ENCODE data around the gene KNOP1. TPM values are rescaled to one million over a fixed set of nuclear protein-coding genes. Genes with fewer than 3 reads are reported as not detected.

KNOP1 gene
- total RNA-seq, 3 donors from 2014 or later = 13.1 to 23.5 (median 20.7) TPM

DNA sequence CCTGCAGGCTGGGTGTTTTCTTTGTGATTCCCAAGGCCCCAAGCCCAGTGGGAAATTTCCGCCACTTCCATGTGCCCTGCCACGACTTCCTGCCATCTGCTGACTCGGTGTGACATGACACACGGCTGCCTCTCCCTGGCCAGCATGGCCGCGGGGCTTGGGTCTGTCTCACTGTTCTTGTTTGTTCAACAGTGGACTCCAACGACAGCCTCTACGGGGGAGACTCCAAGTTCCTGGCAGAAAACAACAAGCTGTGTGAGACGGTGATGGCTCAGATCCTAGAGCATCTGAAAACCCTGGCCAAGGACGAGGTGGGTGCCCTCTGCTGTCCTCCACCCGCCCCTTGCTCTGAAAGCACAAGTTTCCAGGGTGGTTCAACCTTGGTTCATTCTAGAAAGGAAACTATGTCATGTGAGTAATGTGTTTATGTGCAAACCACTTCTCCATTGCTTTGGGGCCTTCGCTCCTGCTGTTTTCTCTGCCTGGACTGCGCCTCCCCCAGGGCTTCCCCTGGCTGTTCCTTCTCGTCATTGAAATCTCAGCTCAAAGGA, 26.8 kb downstream of the KNOP1 start:
- Histone ChIP-seq H3K4me3 (no peak overlapping the region), H3K36me3 (ENCODE audit: low read depth) (no peaks in the 10 kb centered on the region), H3K9me3 (no peaks in the 10 kb centered on the region), H3K4me1 (ENCODE audit: low read depth) (peaks cover 8% of the 10 kb centered on the region)
- ATAC-seq = no peak
- no peak for DNase-seq
- intact Hi-C loops (cut with DNase I, micrococcal nuclease) = no loop called here
- TF ChIP-seq, protein P1, sequence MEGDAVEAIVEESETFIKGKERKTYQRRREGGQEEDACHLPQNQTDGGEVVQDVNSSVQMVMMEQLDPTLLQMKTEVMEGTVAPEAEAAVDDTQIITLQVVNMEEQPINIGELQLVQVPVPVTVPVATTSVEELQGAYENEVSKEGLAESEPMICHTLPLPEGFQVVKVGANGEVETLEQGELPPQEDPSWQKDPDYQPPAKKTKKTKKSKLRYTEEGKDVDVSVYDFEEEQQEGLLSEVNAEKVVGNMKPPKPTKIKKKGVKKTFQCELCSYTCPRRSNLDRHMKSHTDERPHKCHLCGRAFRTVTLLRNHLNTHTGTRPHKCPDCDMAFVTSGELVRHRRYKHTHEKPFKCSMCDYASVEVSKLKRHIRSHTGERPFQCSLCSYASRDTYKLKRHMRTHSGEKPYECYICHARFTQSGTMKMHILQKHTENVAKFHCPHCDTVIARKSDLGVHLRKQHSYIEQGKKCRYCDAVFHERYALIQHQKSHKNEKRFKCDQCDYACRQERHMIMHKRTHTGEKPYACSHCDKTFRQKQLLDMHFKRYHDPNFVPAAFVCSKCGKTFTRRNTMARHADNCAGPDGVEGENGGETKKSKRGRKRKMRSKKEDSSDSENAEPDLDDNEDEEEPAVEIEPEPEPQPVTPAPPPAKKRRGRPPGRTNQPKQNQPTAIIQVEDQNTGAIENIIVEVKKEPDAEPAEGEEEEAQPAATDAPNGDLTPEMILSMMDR (IDR thresholded peaks at IDR 0.05) = no peak

DNA sequence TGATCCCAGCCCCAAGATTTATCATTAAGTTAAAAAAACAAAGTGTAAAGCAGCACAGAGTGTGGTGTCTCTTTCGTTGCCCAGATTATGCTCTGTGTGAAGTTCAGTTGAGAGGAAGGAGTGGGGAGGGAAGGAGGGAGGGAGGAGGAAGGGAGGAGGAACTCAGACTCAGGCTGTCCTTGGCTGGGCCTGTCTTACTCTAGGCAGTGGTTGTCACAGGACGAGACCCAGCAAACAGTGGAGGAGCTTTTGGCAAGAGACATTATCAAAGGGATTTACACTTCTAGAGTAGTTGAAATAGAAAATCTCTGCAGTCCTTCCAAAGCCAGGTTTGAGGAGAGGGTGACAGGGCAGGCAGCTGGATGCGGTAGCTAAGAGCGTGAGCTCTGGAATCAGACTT, 27.8 kb downstream of the KNOP1 start:
- TF ChIP-seq, protein P1 (IDR thresholded peaks at IDR 0.05) = no peak
- ATAC-seq (peak; percentile 30), DNase-seq (no peak)
- intact Hi-C loops (cut with DNase I, micrococcal nuclease) = no loop called here
- Histone ChIP-seq H3K9me3 (no peaks in the 10 kb centered on the region), H3K36me3 (ENCODE audit: low read depth) (no peaks in the 10 kb centered on the region), H3K4me3 (no peak overlapping the region), H3K4me1 (ENCODE audit: low read depth) (no peaks in the 10 kb centered on the region)

DNA sequence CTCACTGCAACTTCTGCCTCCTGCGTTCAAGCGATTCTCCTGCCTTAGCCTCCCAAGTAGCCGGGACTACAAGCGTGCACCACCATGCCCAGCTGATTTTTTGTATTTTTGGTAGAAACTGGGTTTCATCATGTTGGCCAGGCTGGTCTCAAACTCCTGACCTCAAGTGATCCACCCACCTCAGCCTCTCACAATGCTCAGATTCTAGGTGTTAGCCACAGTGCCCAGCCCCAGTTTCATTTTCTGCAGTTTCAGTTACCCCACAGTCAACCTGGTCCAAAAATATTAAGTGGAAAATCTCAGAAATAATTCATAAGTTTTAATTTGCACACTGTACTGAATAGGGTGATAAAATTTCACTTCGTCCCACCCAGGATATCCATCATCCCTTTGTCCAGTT, 28.7 kb downstream of the KNOP1 start:
- no peak overlapping the region for H3K4me3 ChIP-seq
- intact Hi-C loops (cut with DNase I, micrococcal nuclease) = no loop called here
- H3K9me3 ChIP-seq = no peaks in the 10 kb centered on the region
- H3K36me3 ChIP-seq (ENCODE audit: low read depth) = no peaks in the 10 kb centered on the region
- ATAC-seq (no peak), DNase-seq (no peak)
- no peaks in the 10 kb centered on the region for H3K4me1 ChIP-seq (ENCODE audit: low read depth)
- TF ChIP-seq, protein P1 (IDR thresholded peaks at IDR 0.05) = no peak

DNA sequence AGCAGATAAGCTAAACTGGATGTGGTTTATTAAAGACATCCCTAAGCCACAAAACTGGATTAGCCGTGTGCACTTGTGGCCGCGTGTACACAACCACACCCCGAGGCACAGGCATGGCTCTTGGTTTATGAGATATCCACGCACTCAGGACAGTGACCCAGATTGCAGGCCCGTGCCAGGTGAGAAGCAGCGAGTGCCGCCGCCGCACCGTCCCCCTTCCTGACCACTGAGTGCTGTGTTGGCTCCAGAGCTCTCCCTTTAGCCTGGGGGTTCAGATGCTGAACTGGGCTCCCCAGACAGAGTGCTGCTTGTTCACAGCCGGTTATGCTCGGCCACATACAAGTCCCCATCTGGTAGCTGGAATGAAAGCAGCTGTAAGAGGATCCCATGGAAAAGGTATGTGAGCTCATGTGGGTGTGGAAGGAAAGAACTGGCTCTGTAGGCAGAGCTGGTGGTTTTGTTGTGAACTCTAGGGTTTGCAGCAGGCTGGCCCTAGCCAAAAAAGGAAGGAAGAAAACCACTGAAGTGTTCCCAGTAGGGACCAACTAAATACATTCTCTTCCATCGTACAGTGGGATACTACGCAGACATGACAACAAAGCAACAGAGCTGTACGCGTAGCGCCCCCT, 29.5 kb downstream of the KNOP1 start:
- TF ChIP-seq, protein P1 (IDR thresholded peaks at IDR 0.05) = no peak
- H3K9me3 ChIP-seq = no peaks in the 10 kb centered on the region
- intact Hi-C loops (cut with DNase I, micrococcal nuclease) = no loop called here
- no peak overlapping the region for H3K4me3 ChIP-seq
- no peaks in the 10 kb centered on the region for H3K4me1 ChIP-seq (ENCODE audit: low read depth)
- no peaks in the 10 kb centered on the region for H3K36me3 ChIP-seq (ENCODE audit: low read depth)
- DNase-seq = no peak
- no peak for ATAC-seq

DNA sequence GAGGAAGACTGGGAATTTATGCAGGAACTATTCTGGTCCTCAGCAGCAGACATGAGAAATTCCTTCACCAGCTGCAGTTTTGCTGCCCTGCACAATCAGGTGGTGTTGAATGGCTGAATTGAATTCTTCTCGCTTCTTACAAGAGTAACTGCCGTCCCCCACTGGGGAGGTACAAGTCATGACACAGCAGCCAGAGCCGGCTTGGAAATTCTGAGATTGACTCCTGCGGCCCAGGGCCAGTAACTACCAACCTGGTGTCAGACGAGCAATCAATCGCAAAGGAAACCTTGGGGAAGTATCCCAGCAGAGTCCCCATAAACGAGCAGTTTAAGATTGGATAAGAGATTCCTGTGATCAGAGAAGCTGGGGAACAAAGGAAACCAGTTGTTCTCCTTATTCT, 30.7 kb downstream of the KNOP1 start:
- ATAC-seq (no peak), DNase-seq (no peak)
- TF ChIP-seq, protein P1 (IDR thresholded peaks at IDR 0.05) = no peak
- H3K9me3 ChIP-seq = no peaks in the 10 kb centered on the region
- H3K4me1 ChIP-seq (ENCODE audit: low read depth) = no peaks in the 10 kb centered on the region
- intact Hi-C loops (cut with DNase I, micrococcal nuclease) = no loop called here
- no peak overlapping the region for H3K4me3 ChIP-seq
- no peaks in the 10 kb centered on the region for H3K36me3 ChIP-seq (ENCODE audit: low read depth)

Measured in mucosa of descending colon (tissue), 3 donors.